ENCODE data around the gene ELMOD1. TPM values are rescaled to one million over a fixed set of nuclear protein-coding genes. Genes with fewer than 3 reads are reported as not detected.

Gene ELMOD1
- total and polyA plus RNA-seq, 2 donors (not counting 1 experiment from before 2014, with no cell fraction given), result not detected

DNA sequence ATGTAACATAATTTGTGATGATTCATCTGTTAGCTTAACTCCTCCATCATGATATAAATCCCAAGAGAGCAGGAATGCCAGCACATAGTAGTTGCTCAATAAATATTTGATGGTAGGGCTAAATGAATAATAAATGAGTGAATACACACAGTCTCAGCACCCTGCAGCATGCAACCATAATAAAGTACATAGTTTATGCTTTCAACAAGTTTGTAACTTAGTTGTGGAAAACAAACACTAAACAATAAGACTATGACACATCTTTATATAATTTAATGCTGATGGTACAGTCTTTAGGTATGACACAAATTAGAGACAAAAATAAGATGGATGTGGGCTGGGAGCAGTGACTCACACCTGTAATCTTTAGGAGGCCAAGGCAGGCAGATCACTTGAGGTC is 29.3 kb upstream of the ELMOD1 start:
- ChIA-PET POLR2A (no interaction called here), CTCF (interaction anchor here (0.8 to 10.4 kb wide), 5 partner anchors 10 to 209 kb away, joined by 3 to 106 read pairs (median 26); no protein-coding TSS in a partner anchor)
- Histone ChIP-seq H3K79me2 (ENCODE audit: control insufficient read depth, insufficient read depth, low read length) (peaks cover 7% of the 10 kb centered on the region), H3K36me3 (replicated peaks in 1 of 2; ENCODE audit: control extremely low read depth in 1 of 2, control insufficient read depth in 1 of 2, extremely low read depth in 1 of 2, insufficient read depth in 2 of 2, low read length in 1 of 2) (peaks cover 0 to 28% of the 10 kb centered on the region in 2 experiments), H3K27me3 (replicated peaks in 1 of 4; ENCODE audit: control extremely low read depth in 1 of 4, control insufficient read depth in 3 of 4, insufficient read depth in 4 of 4, low read length in 3 of 4) (no peaks in the 10 kb centered on the region), H3K4me2 (replicated peaks; ENCODE audit: low read depth, low read length, poor library complexity, severe bottlenecking) (no peak overlapping the region), H3K27ac (ENCODE audit: low read length in 2 of 2) (no peak overlapping the region), H3K9ac (ENCODE audit: low read length) (no peak overlapping the region), H4K20me1 (ENCODE audit: control insufficient read depth, insufficient read depth, low read length, poor library complexity, severe bottlenecking) (no peaks in the 10 kb centered on the region), H3K4me1 (ENCODE audit: control insufficient read depth in 2 of 2, insufficient read depth in 2 of 2, low read length in 2 of 2) (peaks cover 19 to 23% of the 10 kb centered on the region in 2 donors), H3K9me3 (ENCODE audit: control extremely low read depth in 1 of 3, control insufficient read depth in 2 of 3, insufficient read depth in 1 of 3, low read length in 2 of 3) (no peaks in the 10 kb centered on the region), H3K4me3 (ENCODE audit: control extremely low read depth in 1 of 5, extremely low read depth in 1 of 5, insufficient read depth in 1 of 5, low read depth in 2 of 5, low read length in 4 of 5) (no peak overlapping the region), H2AFZ (ENCODE audit: insufficient read depth, low read depth, low read length, poor library complexity, severe bottlenecking) (no peak overlapping the region)
- intact Hi-C loops (cut with micrococcal nuclease), result loop anchor here (10.0 kb wide), 1 partner anchor 363 kb away; the partner anchor contains the start of gene RAB39A
- ATAC-seq (ENCODE audit: low read depth) (no peak), DNase-seq (no peak)
- no peak overlapping the region for H3K27ac Mint-ChIP-seq
- no peaks in the 10 kb centered on the region for H3K27me3 Mint-ChIP-seq
- H3K9me3 Mint-ChIP-seq (ENCODE audit: insufficient read depth), result no peaks in the 10 kb centered on the region
- TF ChIP-seq EZH2 (IDR thresholded peaks at IDR 0.05; ENCODE audit: borderline replicate concordance, insufficient read depth, low read depth, low read length, poor library complexity, severe bottlenecking), result no peak
- TF ChIP-seq, protein P1, sequence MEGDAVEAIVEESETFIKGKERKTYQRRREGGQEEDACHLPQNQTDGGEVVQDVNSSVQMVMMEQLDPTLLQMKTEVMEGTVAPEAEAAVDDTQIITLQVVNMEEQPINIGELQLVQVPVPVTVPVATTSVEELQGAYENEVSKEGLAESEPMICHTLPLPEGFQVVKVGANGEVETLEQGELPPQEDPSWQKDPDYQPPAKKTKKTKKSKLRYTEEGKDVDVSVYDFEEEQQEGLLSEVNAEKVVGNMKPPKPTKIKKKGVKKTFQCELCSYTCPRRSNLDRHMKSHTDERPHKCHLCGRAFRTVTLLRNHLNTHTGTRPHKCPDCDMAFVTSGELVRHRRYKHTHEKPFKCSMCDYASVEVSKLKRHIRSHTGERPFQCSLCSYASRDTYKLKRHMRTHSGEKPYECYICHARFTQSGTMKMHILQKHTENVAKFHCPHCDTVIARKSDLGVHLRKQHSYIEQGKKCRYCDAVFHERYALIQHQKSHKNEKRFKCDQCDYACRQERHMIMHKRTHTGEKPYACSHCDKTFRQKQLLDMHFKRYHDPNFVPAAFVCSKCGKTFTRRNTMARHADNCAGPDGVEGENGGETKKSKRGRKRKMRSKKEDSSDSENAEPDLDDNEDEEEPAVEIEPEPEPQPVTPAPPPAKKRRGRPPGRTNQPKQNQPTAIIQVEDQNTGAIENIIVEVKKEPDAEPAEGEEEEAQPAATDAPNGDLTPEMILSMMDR (IDR thresholded peaks at IDR 0.05), result no peak
- no peak overlapping the region for H3K4me3 Mint-ChIP-seq
- peaks cover 29% of the 10 kb centered on the region for H3K4me1 Mint-ChIP-seq

DNA sequence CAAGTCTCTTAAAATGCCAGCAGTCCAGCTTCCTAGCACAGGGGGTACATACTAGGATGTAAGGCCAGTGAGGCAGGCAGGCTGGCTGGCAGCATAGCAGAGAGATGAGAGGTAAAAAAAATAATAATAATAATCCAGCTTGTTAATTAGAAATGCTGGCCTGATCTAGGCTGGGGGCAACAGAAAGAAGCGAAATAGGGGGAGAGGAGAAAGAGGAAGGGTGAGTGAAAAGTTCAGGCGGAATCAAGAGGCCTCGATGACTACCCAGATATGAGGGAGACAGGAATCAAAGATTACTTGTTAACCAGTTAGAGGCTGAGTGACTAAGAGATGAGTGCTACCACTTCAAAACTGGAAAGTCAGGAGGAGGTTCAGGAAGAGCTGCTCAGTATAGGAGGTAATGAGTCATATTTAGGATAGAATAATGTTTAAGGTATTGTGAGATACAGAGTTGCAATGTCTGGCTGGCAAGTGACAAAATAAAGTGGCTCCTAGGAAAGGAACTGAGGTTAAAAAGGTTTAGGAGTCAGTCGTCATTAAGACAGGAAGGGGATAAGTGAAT is 28.2 kb upstream of the ELMOD1 start:
- no peak overlapping the region for H3K4me3 Mint-ChIP-seq
- POLR2A ChIA-PET, result no interaction called here

More for the DNA sequence above, 28.2 kb upstream of the ELMOD1 start:
- Histone ChIP-seq H4K20me1 (ENCODE audit: control insufficient read depth, insufficient read depth, low read length, poor library complexity, severe bottlenecking) (no peaks in the 10 kb centered on the region), H3K27ac (ENCODE audit: low read length in 2 of 2) (no peak overlapping the region), H3K4me2 (replicated peaks; ENCODE audit: low read depth, low read length, poor library complexity, severe bottlenecking) (no peak overlapping the region), H3K9ac (ENCODE audit: low read length) (no peak overlapping the region), H3K27me3 (replicated peaks in 1 of 4; ENCODE audit: control extremely low read depth in 1 of 4, control insufficient read depth in 3 of 4, insufficient read depth in 4 of 4, low read length in 3 of 4) (no peaks in the 10 kb centered on the region), H3K9me3 (ENCODE audit: control extremely low read depth in 1 of 3, control insufficient read depth in 2 of 3, insufficient read depth in 1 of 3, low read length in 2 of 3) (no peaks in the 10 kb centered on the region), H3K79me2 (ENCODE audit: control insufficient read depth, insufficient read depth, low read length) (peaks cover 7% of the 10 kb centered on the region), H2AFZ (ENCODE audit: insufficient read depth, low read depth, low read length, poor library complexity, severe bottlenecking) (no peak overlapping the region), H3K4me1 (ENCODE audit: control insufficient read depth in 2 of 2, insufficient read depth in 2 of 2, low read length in 2 of 2) (peaks cover 30 to 33% of the 10 kb centered on the region in 2 donors), H3K36me3 (replicated peaks in 1 of 2; ENCODE audit: control extremely low read depth in 1 of 2, control insufficient read depth in 1 of 2, extremely low read depth in 1 of 2, insufficient read depth in 2 of 2, low read length in 1 of 2) (peaks cover 0 to 26% of the 10 kb centered on the region in 2 experiments), H3K4me3 (ENCODE audit: control extremely low read depth in 1 of 5, extremely low read depth in 1 of 5, insufficient read depth in 1 of 5, low read depth in 2 of 5, low read length in 4 of 5) (no peak overlapping the region)
- WGBS (ENCODE audit: insufficient coverage), result 58% methylated on average over 3 of the region's 4 CpGs
- intact Hi-C loops (cut with micrococcal nuclease), result loop anchor here (1.0 to 10.0 kb wide), 3 partner anchors 127 to 362 kb away; partner anchors contain the start of gene RAB39A
- Mint-ChIP-seq H3K27me3 (no peaks in the 10 kb centered on the region), H3K9me3 (ENCODE audit: insufficient read depth) (no peaks in the 10 kb centered on the region), H3K27ac (no peak overlapping the region), H3K4me1 (peaks cover 38% of the 10 kb centered on the region)
- TF ChIP-seq, protein P1 (IDR thresholded peaks at IDR 0.05), result no peak
- no peak for TF ChIP-seq EZH2 (IDR thresholded peaks at IDR 0.05; ENCODE audit: borderline replicate concordance, insufficient read depth, low read depth, low read length, poor library complexity, severe bottlenecking)
- CTCF ChIA-PET, result interaction anchor here (0.7 to 10.4 kb wide), 15 partner anchors 9 to 235 kb away, joined by 3 to 106 read pairs (median 6); partner anchors contain the start of gene CWF19L2
- no peak for DNase-seq
- no peak for ATAC-seq (ENCODE audit: low read depth)
